Sigmoid colon (tissue), 4 donors: Measurements from ENCODE around the gene AMMECR1.

Source experiments
- CTCF ChIP-seq, 4 experiments: fragments of 450-650 bp in 3 of 4; fragments of 200-600 bp in 1 of 4; IDR thresholded peaks; one replicate each; pipeline ENCODE4 v1.5.1; 2016 to 2019; ENCODE audit warnings: antibody characterized with exemption in 4 of 4, mild to moderate bottlenecking in 3 of 4, moderate library complexity in 2 of 4
- EP300 ChIP-seq, 4 donors: sonication (generic); formaldehyde crosslinking; IDR thresholded peaks; one replicate each; pipeline ENCODE4 v1.6.1; 2017; ENCODE audit warnings: antibody characterized with exemption in 4 of 4
- POLR2A ChIP-seq, 2 donors: fragments of 450-650 bp; IDR thresholded peaks; one replicate each; pipeline ENCODE4 v1.6.1; 2016; ENCODE audit warnings: antibody characterized with exemption in 2 of 2, mild to moderate bottlenecking in 2 of 2, moderate library complexity in 2 of 2
- POLR2AphosphoS5 ChIP-seq, 4 donors: sonication (generic); formaldehyde crosslinking; IDR thresholded peaks; one replicate each; pipeline ENCODE4 v1.6.1; 2017; ENCODE audit warnings: antibody characterized with exemption in 4 of 4

- no peak for TF ChIP-seq CTCF (IDR thresholded peaks at IDR 0.05)
- TF ChIP-seq POLR2AphosphoS5 (IDR thresholded peaks at IDR 0.05): no peak
- no peak for TF ChIP-seq POLR2A (IDR thresholded peaks at IDR 0.05)
- no peak for TF ChIP-seq EP300 (IDR thresholded peaks at IDR 0.05)
These were observed 7.7 kb downstream of the AMMECR1 start for GRCh38 chrX:110310000-110310790.
